Thyroid gland (tissue), 4 donors: ENCODE measurements around the gene RAC2.
"Not testable (repeated sequence)": the region's sequence is repeated elsewhere in the genome, so short reads cannot be mapped to it uniquely, and the experiment has no call there.

Experiments
- POLR2A ChIP-seq, 2 donors: fragments of 450-650 bp; IDR thresholded peaks; one replicate each; pipeline ENCODE4 v1.6.1; 2017; ENCODE audit warnings: antibody characterized with exemption in 2 of 2, mild to moderate bottlenecking in 2 of 2, moderate library complexity in 1 of 2
- TF ChIP-seq, protein P1 (sequence below), 6 experiments: fragments of 200-600 bp in 3 of 6; fragments of 450-650 bp in 3 of 6; sonication (generic) in 3 of 6; IDR thresholded peaks; one replicate each; pipeline ENCODE4 v1.5.1; 2016 to 2019; ENCODE audit warnings: antibody characterized with exemption in 6 of 6, mild to moderate bottlenecking in 2 of 6, inconsistent platforms in 1 of 6, moderate library complexity in 1 of 6

DNA sequence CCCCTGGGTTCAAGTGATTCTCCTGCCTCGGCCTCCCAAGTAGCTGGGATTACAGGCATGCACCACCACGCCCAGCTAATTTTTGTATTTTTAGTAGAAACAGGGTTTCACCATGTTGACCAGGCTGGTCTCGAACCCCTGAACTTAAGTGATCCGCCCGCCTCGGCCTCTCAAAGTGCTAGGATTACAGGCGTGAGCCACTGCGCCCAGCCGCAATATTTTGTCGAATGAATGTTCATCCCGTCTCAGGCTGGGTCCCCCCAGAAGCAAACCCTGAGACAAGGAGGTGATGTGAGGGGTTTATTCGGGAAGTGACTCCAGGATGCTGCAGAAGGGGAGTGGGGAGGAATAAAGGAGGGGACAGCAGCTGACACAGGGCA is 10.7 kb downstream of the RAC2 start:
- not testable (repeated sequence) for TF ChIP-seq POLR2A (IDR thresholded peaks at IDR 0.05)
- TF ChIP-seq, protein P1, sequence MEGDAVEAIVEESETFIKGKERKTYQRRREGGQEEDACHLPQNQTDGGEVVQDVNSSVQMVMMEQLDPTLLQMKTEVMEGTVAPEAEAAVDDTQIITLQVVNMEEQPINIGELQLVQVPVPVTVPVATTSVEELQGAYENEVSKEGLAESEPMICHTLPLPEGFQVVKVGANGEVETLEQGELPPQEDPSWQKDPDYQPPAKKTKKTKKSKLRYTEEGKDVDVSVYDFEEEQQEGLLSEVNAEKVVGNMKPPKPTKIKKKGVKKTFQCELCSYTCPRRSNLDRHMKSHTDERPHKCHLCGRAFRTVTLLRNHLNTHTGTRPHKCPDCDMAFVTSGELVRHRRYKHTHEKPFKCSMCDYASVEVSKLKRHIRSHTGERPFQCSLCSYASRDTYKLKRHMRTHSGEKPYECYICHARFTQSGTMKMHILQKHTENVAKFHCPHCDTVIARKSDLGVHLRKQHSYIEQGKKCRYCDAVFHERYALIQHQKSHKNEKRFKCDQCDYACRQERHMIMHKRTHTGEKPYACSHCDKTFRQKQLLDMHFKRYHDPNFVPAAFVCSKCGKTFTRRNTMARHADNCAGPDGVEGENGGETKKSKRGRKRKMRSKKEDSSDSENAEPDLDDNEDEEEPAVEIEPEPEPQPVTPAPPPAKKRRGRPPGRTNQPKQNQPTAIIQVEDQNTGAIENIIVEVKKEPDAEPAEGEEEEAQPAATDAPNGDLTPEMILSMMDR (IDR thresholded peaks at IDR 0.05), result not testable (repeated sequence)
